Body of pancreas (tissue), 4 donors: ENCODE data around the gene XRN2.

ENCODE experiments used
- POLR2A ChIP-seq, 3 donors: fragments of 450-650 bp; IDR thresholded peaks; one replicate each; pipeline ENCODE4 v1.6.1; 2016; ENCODE audit warnings: antibody characterized with exemption in 3 of 3, mild to moderate bottlenecking in 2 of 3
- TF ChIP-seq, protein P1 (sequence below), 7 experiments: fragments of 450-650 bp in 4 of 7; fragments of 200-600 bp in 3 of 7; sonication (generic) in 3 of 7; IDR thresholded peaks; one replicate each; pipeline ENCODE4 v1.5.1; 2016 to 2019; ENCODE audit warnings: antibody characterized with exemption in 7 of 7

DNA sequence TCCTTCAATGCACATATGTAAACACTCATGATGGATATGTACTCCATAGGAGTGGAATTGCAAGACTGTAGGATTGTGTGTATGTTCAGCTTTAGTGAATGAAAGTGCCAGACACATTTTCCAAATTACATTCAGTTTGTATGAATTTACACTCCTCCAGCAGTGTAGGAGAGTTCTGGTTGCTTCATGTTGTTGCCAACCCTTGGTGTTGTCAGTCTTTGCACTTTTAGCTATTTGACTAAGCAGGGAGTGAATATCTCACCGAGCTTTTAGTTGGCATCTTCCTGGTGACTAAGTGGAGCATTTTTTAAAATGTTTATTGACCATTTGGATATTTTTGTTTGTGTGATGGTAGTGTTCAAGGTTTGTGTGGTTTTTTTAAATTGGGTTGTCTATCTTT, 70.3 kb downstream of the XRN2 start:
- TF ChIP-seq, protein P1, sequence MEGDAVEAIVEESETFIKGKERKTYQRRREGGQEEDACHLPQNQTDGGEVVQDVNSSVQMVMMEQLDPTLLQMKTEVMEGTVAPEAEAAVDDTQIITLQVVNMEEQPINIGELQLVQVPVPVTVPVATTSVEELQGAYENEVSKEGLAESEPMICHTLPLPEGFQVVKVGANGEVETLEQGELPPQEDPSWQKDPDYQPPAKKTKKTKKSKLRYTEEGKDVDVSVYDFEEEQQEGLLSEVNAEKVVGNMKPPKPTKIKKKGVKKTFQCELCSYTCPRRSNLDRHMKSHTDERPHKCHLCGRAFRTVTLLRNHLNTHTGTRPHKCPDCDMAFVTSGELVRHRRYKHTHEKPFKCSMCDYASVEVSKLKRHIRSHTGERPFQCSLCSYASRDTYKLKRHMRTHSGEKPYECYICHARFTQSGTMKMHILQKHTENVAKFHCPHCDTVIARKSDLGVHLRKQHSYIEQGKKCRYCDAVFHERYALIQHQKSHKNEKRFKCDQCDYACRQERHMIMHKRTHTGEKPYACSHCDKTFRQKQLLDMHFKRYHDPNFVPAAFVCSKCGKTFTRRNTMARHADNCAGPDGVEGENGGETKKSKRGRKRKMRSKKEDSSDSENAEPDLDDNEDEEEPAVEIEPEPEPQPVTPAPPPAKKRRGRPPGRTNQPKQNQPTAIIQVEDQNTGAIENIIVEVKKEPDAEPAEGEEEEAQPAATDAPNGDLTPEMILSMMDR (IDR thresholded peaks at IDR 0.05) = no peak
- TF ChIP-seq POLR2A (IDR thresholded peaks at IDR 0.05) = no peak
